AG10803 (cell line): ENCODE measurements around the gene LSM14B.

ENCODE experiments used
- DNase-seq: peaks from one replicate; pipeline ENCODE4 v3.0.0; 2010; ENCODE audit warnings: low read depth
- H3K4me3 ChIP-seq: 2 replicates; pipeline ENCODE4 v1.5.1; 2011; ENCODE audit warnings: mild to moderate bottlenecking, low read length, control low read depth
- CTCF ChIP-seq: conservative IDR thresholded peaks from 2 replicates; pipeline ENCODE4 v1.5.1; 2011; ENCODE audit warnings: mild to moderate bottlenecking, low read length, control low read depth, inconsistent platforms

Gene LSM14B

DNA sequence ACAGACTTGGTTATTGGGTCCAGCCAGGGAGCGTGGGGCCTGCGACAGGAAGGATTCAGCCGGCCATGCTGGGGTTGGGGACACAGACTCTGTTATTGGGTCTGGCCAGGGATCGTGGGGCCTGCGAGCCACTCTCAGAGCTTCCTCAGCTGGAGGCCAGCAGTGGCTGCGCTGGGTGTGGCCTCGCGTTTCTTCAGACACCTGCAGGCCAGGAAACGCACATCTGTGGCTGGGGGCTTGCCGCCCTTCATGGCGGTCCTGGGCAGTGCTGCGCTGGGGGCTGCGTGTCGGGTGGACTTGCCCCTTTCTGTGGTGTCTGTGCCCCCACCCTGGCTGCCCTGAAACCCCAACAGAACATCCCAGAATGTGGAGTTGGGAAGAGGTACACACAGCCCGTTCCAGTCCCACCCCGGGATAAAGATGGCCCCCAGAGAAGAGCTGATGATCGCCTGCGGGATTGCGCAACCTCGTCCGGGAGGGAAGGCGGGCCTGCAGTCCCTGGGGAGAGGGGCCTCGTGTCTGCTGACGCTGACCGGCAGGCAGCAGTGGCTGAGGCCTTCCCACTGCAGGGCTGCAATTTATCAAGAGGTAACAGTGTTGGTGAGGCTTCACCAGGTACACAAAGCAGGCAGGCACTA lies 43.6 kb downstream of the LSM14B start:
- TF ChIP-seq CTCF = no peak
- DNase-seq = no peak
- H3K4me3 ChIP-seq = no peak overlapping the region

DNA sequence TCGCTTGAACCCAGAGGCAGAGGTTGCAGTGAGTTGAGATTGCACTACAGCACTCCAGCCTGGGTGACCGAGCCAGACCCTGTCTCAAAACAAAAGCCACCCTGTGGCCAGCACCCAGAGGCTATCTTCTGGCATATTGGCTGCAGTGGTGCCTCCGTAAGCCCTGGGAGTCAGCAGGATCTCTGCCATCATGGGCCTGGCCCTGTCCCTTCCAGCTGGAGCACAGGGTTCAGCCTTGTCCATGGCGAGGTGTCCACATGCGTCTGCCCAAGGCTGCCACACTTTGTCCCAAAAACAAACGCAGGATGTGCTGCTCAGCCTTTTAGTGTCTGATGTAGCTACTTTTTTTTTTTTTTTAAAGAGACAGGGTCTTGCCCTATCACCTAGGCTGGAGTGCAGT lies 45.2 kb downstream of the LSM14B start:
- no peak for DNase-seq
- no peak for TF ChIP-seq CTCF
- no peak overlapping the region for H3K4me3 ChIP-seq

DNA sequence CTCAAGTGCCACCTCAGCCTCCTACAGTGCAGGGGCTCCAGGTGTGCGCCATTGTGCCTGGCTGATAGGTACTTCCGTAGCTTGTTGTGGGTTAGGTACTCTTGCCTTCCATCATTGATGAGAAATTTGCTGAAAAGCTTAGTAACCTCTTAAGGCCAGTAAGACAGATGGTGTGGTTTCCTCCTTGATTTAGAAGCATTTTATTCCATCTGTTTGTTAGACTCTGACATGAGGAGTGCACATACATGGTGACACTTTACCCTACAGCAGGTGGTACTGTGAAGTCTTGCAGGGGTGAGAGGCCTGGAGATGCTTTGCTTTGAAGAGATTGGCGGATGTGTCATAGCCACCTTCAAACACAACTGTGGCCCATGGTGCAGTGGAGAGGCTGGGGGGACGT lies 45.8 kb downstream of the LSM14B start:
- no peak for DNase-seq
- no peak overlapping the region for H3K4me3 ChIP-seq
- TF ChIP-seq CTCF = no peak

- no peak overlapping the region for H3K4me3 ChIP-seq
- DNase-seq = no peak
- no peak for TF ChIP-seq CTCF
Observed at GRCh38 chr20:62168890-62169435, 46.7 kb downstream of the LSM14B start.

GRCh38 chr20:62170536-62170935 lies 48.3 kb downstream of the LSM14B start:
- no peak for TF ChIP-seq CTCF
- DNase-seq = no peak
- no peak overlapping the region for H3K4me3 ChIP-seq

DNA sequence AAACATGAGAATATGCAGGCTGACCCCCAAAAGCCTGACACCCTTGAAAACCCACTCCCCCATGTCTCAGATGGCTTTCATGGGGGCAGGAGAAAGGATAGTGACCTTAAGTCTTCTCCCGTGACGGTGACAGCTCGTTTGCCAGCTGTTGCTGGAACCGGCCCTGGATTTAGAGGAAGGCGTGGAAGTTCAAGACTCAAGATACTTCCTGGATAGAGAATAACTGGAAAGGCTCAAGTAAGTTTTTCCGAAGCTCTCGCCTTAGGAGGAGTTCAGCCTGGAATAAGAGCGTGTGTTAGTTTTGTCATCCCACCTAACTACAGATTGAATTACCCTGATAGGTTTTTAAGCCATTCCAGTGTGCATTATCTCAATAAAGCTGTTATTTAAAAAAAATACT lies 49.0 kb downstream of the LSM14B start:
- TF ChIP-seq CTCF = no peak
- no peak for DNase-seq
- no peak overlapping the region for H3K4me3 ChIP-seq

DNA sequence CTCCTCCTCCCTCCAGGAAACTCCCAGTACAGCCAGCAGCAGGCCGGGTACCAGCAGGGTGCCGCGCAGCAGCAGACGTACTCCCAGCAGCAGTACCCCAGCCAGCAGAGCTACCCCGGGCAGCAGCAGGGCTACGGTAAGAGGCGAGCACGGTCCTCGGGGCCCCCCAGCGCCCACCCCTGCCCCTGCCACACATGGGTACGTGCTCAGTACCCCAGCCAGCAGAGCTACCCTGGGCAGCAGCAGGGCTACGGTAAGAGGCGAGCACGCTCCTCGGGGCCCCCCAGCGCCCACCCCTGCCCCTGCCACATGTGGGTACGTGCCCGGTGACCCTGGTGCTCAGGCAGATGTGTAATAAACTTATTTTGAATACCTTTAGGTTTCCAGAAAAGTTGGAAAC lies 50.4 kb downstream of the LSM14B start:
- DNase-seq = no peak
- TF ChIP-seq CTCF = no peak
- no peak overlapping the region for H3K4me3 ChIP-seq
